Muscle of leg (tissue), 11 donors: ENCODE data around the gene METTL24. TPM values are rescaled to one million over a fixed set of nuclear protein-coding genes. Genes with fewer than 3 reads are reported as not detected.

Source experiments
- DNase-seq: peaks from one replicate; pipeline ENCODE4 v3.0.0; 2013
- H3K27ac ChIP-seq: one replicate; pipeline ENCODE4 v1.5.1; 2013; ENCODE audit warnings: mild to moderate bottlenecking, low read length, control low read depth
- H3K27me3 ChIP-seq: one replicate; pipeline ENCODE4 v1.6.1; 2013; ENCODE audit warnings: low read length; ENCODE audit not compliant: control insufficient read depth, insufficient read depth
- H3K36me3 ChIP-seq: one replicate; pipeline ENCODE4 v1.6.1; 2013; ENCODE audit warnings: low read length; ENCODE audit not compliant: control insufficient read depth, insufficient read depth
- H3K4me1 ChIP-seq: one replicate; pipeline ENCODE4 v1.6.1; 2013; ENCODE audit warnings: low read length; ENCODE audit not compliant: control insufficient read depth, insufficient read depth
- H3K4me3 ChIP-seq: one replicate; pipeline ENCODE4 v1.5.1; 2013; ENCODE audit warnings: low read length, control low read depth
- H3K9me3 ChIP-seq: replicated peaks from 2 replicates; pipeline ENCODE4 v1.6.1; 2013; ENCODE audit warnings: low read depth, low read length; ENCODE audit not compliant: control insufficient read depth
- WGBS: methylation state at CpG from one replicate; pipeline ENCODE4 v1.1.5; 2013; ENCODE audit warnings: missing lambda C conversion rate; ENCODE audit not compliant: insufficient coverage; 5-methylcytosine and 5-hydroxymethylcytosine counted together
- polyA plus RNA-seq, 8 donors: library from polyadenylated mRNA; unstranded; fragments of 120-200 nt; gene quantifications; one replicate each; pipeline versions ENCODE4 v1.2.1 to v1.2.3, GENCODE V29; 2013; ENCODE audit warnings: inconsistent platforms in 1 of 8, low replicate concordance in 1 of 8; ENCODE audit not compliant: insufficient read length in 8 of 8, insufficient read depth in 1 of 8
- total RNA-seq: library from RNA; stranded (reverse); fragments of 120-200 nt; gene quantifications from one replicate; pipeline ENCODE4 v1.2.4, GENCODE V29; 2013

The METTL24 gene
- total and polyA plus RNA-seq, 9 donors = 0.28 to 2.2 (median 0.80) TPM

GRCh38 chr6:110298916-110299315 is 59.2 kb downstream of the METTL24 start:
- Histone ChIP-seq H3K4me3 (no peak overlapping the region), H3K9me3 (no peaks in the 10 kb centered on the region), H3K4me1 (no peaks in the 10 kb centered on the region), H3K27ac (no peak overlapping the region), H3K36me3 (no peaks in the 10 kb centered on the region), H3K27me3 (peaks cover 2% of the 10 kb centered on the region)
- no peak for DNase-seq
- 92% methylated on average over 2 of the region's 5 CpGs for whole genome bisulfite sequencing

- Histone ChIP-seq H3K9me3 (no peaks in the 10 kb centered on the region), H3K4me3 (no peak overlapping the region), H3K27me3 (peaks cover 2% of the 10 kb centered on the region), H3K27ac (no peak overlapping the region), H3K4me1 (no peaks in the 10 kb centered on the region), H3K36me3 (no peaks in the 10 kb centered on the region)
- WGBS = no CpG with 5 or more reads among the region's 2 CpGs
- DNase-seq = no peak
Observed at GRCh38 chr6:110298411-110298810, 59.7 kb downstream of the METTL24 start.

- H3K36me3 ChIP-seq = no peaks in the 10 kb centered on the region
- 31% methylated on average over 3 of the region's 11 CpGs for WGBS
- H3K27ac ChIP-seq = no peak overlapping the region
- no peaks in the 10 kb centered on the region for H3K9me3 ChIP-seq
- no peak overlapping the region for H3K4me3 ChIP-seq
- no peaks in the 10 kb centered on the region for H3K4me1 ChIP-seq
- H3K27me3 ChIP-seq = peaks cover 2% of the 10 kb centered on the region
- DNase-seq = peak; percentile 24
Observed at GRCh38 chr6:110296241-110297025, 61.7 kb downstream of the METTL24 start.

GRCh38 chr6:110295451-110296165 is 62.5 kb downstream of the METTL24 start:
- WGBS = 83% methylated on average over 1 of the region's 5 CpGs
- H3K4me3 ChIP-seq = no peak overlapping the region
- H3K4me1 ChIP-seq = no peaks in the 10 kb centered on the region
- DNase-seq = no peak
- H3K27ac ChIP-seq = no peak overlapping the region
- H3K27me3 ChIP-seq = peaks cover 2% of the 10 kb centered on the region
- H3K9me3 ChIP-seq = no peaks in the 10 kb centered on the region
- H3K36me3 ChIP-seq = no peaks in the 10 kb centered on the region

- no peak for DNase-seq
- Histone ChIP-seq H3K36me3 (no peaks in the 10 kb centered on the region), H3K4me1 (no peaks in the 10 kb centered on the region), H3K4me3 (no peak overlapping the region), H3K9me3 (no peaks in the 10 kb centered on the region), H3K27me3 (no peaks in the 10 kb centered on the region), H3K27ac (no peak overlapping the region)
- WGBS = 89% methylated on average over 5 of the region's 8 CpGs
Observed at GRCh38 chr6:110287462-110288341, 70.4 kb downstream of the METTL24 start.

- no peaks in the 10 kb centered on the region for H3K9me3 ChIP-seq
- no peak overlapping the region for H3K4me3 ChIP-seq
- no peaks in the 10 kb centered on the region for H3K4me1 ChIP-seq
- 31% methylated on average over 3 of the region's 7 CpGs for WGBS
- no peaks in the 10 kb centered on the region for H3K36me3 ChIP-seq
- no peak overlapping the region for H3K27ac ChIP-seq
- DNase-seq = no peak
- no peaks in the 10 kb centered on the region for H3K27me3 ChIP-seq
Observed at GRCh38 chr6:110285306-110286060, 72.7 kb downstream of the METTL24 start.

GRCh38 chr6:110284855-110285254 is 73.3 kb downstream of the METTL24 start:
- peak; percentile 53 for DNase-seq
- Histone ChIP-seq H3K9me3 (no peaks in the 10 kb centered on the region), H3K36me3 (no peaks in the 10 kb centered on the region), H3K4me1 (no peaks in the 10 kb centered on the region), H3K27ac (no peak overlapping the region), H3K27me3 (no peaks in the 10 kb centered on the region), H3K4me3 (no peak overlapping the region)

GRCh38 chr6:110283657-110284056 is 74.5 kb downstream of the METTL24 start:
- H3K27ac ChIP-seq = no peak overlapping the region
- H3K4me3 ChIP-seq = no peak overlapping the region
- WGBS = no CpG with 5 or more reads among the region's 2 CpGs

GRCh38 chr6:110282412-110282811 is 75.7 kb downstream of the METTL24 start:
- no peaks in the 10 kb centered on the region for H3K9me3 ChIP-seq
- H3K4me3 ChIP-seq = no peak overlapping the region
- WGBS = no CpG with 5 or more reads among the region's 1 CpG
- H3K36me3 ChIP-seq = no peaks in the 10 kb centered on the region
- no peaks in the 10 kb centered on the region for H3K27me3 ChIP-seq
- H3K4me1 ChIP-seq = no peaks in the 10 kb centered on the region
- DNase-seq = no peak
- no peak overlapping the region for H3K27ac ChIP-seq

More at GRCh38 chr6:110283657-110284056, 74.5 kb downstream of the METTL24 start:
- Histone ChIP-seq H3K4me1 (no peaks in the 10 kb centered on the region), H3K9me3 (no peaks in the 10 kb centered on the region), H3K36me3 (no peaks in the 10 kb centered on the region), H3K27me3 (no peaks in the 10 kb centered on the region)
- no peak for DNase-seq
